Measurements from ENCODE around the gene PSPH. TPM values are rescaled to one million over a fixed set of nuclear protein-coding genes. Genes with fewer than 3 reads are reported as not detected.
"Not testable (repeated sequence)": the region's sequence is repeated elsewhere in the genome, so short reads cannot be mapped to it uniquely, and the experiment has no call there.

Gene PSPH
- total RNA-seq, 4 donors from 2014 or later = 19.3 to 26.7 (median 23.3) TPM

DNA sequence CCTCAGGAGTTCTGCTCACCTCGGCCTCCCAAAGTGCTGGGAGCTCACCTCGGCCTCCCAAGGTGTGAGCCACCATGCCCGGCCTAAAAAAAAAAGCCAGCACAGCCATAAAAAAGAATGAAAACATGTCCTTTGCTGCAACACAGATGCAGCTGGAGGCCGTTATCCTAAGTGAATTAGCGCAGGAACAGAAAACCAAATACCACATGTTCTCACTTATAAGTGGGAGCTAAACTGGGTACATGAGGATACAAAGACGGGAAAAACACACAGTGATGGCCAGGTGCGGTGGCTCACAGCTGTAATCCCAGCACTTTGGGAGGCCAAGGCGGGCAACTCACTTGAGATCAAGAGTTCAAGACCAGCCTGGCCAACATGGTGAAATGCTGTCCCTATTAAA lies 20.9 kb downstream of the PSPH start:
- TF ChIP-seq, protein P1, sequence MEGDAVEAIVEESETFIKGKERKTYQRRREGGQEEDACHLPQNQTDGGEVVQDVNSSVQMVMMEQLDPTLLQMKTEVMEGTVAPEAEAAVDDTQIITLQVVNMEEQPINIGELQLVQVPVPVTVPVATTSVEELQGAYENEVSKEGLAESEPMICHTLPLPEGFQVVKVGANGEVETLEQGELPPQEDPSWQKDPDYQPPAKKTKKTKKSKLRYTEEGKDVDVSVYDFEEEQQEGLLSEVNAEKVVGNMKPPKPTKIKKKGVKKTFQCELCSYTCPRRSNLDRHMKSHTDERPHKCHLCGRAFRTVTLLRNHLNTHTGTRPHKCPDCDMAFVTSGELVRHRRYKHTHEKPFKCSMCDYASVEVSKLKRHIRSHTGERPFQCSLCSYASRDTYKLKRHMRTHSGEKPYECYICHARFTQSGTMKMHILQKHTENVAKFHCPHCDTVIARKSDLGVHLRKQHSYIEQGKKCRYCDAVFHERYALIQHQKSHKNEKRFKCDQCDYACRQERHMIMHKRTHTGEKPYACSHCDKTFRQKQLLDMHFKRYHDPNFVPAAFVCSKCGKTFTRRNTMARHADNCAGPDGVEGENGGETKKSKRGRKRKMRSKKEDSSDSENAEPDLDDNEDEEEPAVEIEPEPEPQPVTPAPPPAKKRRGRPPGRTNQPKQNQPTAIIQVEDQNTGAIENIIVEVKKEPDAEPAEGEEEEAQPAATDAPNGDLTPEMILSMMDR (IDR thresholded peaks at IDR 0.05) = no peak
- TF ChIP-seq POLR2A (IDR thresholded peaks at IDR 0.05) = no peak
- 97 to 98% methylated on average over 8 of the region's 8 CpGs for WGBS, 2 donors
- Histone ChIP-seq H3K4me1 (no peaks in the 10 kb centered on the region), H3K4me3 (replicated peaks in 1 of 3) (no peak overlapping the region), H3K27ac (no peak overlapping the region), H3K27me3 (no peaks in the 10 kb centered on the region), H3K36me3 (no peaks in the 10 kb centered on the region), H3K9me3 (no peaks in the 10 kb centered on the region)
- no peak for DNase-seq
- intact Hi-C loops (cut with DNase I) = no loop called here

DNA sequence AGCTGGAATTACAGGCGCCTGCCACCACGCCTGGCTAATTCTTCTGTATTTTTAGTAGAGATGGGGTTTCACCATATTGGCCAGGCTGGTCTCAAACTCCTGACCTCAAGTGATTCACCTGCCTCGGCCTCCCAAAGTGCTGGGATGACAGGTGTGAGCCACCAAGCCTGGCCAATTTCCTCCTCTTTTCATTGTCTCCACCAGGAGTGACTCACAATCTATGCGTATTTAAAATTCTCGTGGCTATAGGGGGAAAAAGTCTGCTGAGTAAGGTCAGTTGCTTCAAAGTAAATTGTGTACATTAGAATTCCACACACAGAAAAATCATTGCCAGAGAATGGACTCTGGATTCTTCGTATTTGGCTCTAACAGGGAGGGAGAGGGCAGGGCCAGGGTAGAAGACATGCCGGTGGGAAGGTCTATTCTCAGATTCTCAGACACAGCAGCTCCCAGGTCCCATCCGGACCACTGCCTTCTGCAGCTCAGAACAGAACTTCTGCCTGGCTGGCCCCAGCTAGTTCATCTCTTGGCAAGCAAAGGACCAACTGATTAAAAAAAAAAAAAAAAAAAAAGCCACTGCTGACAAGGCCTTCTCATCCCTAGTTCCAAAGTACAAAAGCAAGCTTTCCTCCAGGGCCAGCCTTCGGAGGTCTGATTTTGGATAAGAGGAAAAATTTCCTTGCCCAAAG lies 22.2 kb downstream of the PSPH start:
- no peaks in the 10 kb centered on the region for H3K27me3 ChIP-seq
- H3K4me3 ChIP-seq (replicated peaks in 1 of 3) = no peak overlapping the region
- H3K4me1 ChIP-seq = no peaks in the 10 kb centered on the region
- H3K27ac ChIP-seq = no peak overlapping the region
- WGBS, 2 donors = 96 to 97% methylated on average over 9 of the region's 9 CpGs
- TF ChIP-seq, protein P1 (IDR thresholded peaks at IDR 0.05) = no peak
- TF ChIP-seq POLR2A (IDR thresholded peaks at IDR 0.05) = no peak
- intact Hi-C loops (cut with DNase I) = no loop called here
- no peak for DNase-seq
- no peaks in the 10 kb centered on the region for H3K9me3 ChIP-seq
- H3K36me3 ChIP-seq = no peaks in the 10 kb centered on the region

DNA sequence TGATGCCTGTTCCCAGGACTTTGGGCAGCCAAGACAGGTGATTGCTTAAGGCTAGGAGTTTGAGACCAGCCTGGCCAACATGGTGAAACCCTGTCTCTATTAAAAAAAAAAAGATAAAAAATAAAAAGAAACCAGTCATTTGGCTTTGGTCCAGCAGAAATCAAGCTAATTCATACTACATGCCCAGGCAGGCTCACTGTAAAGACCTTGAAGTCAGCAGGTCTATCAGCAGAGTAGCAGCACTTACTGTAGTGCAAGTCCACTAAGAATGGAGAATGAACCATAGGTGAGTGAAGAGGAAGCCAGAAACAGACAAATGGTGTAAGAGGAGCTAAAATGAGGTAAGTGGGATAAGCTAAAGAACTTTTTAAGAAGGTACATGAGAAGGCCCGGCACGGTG lies 24.7 kb downstream of the PSPH start:
- TF ChIP-seq, protein P1 (IDR thresholded peaks at IDR 0.05) = no peak
- no peak for TF ChIP-seq POLR2A (IDR thresholded peaks at IDR 0.05)
- no peaks in the 10 kb centered on the region for H3K27me3 ChIP-seq
- no peak overlapping the region for H3K4me3 ChIP-seq (replicated peaks in 1 of 3)
- H3K9me3 ChIP-seq = no peaks in the 10 kb centered on the region
- no peak overlapping the region for H3K27ac ChIP-seq
- no peaks in the 10 kb centered on the region for H3K4me1 ChIP-seq
- DNase-seq = no peak
- no peaks in the 10 kb centered on the region for H3K36me3 ChIP-seq
- intact Hi-C loops (cut with DNase I) = no loop called here
- WGBS, 2 donors = 95 to 98% methylated on average over 2 of the region's 2 CpGs

DNA sequence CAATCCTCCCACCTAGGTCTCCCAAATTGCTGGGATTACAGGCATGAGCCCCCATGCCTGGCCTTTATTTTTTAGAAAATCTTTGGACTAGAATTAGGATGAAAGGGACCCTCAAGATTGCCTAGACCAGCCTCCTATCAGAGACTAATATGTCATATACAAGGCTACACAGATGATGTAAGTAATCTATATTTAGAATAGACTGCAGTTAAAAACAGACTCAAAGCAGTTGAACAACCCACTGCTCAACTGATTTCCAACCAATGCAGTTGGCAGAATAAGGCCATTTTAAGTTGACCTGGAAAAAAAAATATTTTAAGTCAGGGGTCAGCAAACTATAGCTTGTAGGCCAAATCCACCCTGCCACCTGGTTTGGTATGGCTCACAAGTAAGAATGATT lies 27.7 kb downstream of the PSPH start:
- TF ChIP-seq POLR2A (IDR thresholded peaks at IDR 0.05) = no peak
- TF ChIP-seq, protein P1 (IDR thresholded peaks at IDR 0.05) = no peak
- H3K4me1 ChIP-seq = no peaks in the 10 kb centered on the region
- H3K27me3 ChIP-seq = no peaks in the 10 kb centered on the region
- no peaks in the 10 kb centered on the region for H3K9me3 ChIP-seq
- intact Hi-C loops (cut with DNase I) = no loop called here
- DNase-seq = no peak
- H3K27ac ChIP-seq = no peak overlapping the region
- H3K4me3 ChIP-seq (replicated peaks in 1 of 3) = no peak overlapping the region
- peaks cover 0 to 6% of the 10 kb centered on the region in 2 donors for H3K36me3 ChIP-seq

DNA sequence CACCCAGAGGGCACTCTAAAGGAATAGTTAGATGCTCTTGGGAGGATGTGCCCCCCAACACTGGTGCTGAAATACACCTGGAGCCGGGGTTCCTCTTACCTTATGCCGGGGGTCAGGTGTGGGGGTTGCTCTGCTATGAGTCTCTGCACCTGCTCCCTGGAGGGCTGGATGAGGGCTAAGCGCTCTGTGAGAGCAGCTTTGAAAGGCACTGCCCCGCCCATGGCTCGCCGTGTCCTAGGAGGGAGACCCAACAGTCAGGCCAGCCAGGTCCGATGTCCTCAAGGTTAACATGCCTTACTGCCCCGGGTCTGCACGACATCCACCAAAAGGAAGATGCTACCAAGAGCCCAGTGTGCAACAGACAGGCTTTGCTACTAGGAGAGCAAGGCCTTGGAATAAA lies 31.7 kb downstream of the PSPH start:
- DNase-seq = no peak
- Histone ChIP-seq H3K27ac (no peak overlapping the region), H3K9me3 (no peaks in the 10 kb centered on the region), H3K36me3 (peaks cover 0 to 6% of the 10 kb centered on the region in 2 donors), H3K4me3 (replicated peaks in 1 of 3) (no peak overlapping the region), H3K4me1 (no peaks in the 10 kb centered on the region), H3K27me3 (no peaks in the 10 kb centered on the region)
- intact Hi-C loops (cut with DNase I) = no loop called here
- TF ChIP-seq, protein P1 (IDR thresholded peaks at IDR 0.05) = no peak
- TF ChIP-seq POLR2A (IDR thresholded peaks at IDR 0.05) = no peak
- 79 to 97% methylated on average over 7 to 9 of the region's 9 CpGs for WGBS, 2 donors

DNA sequence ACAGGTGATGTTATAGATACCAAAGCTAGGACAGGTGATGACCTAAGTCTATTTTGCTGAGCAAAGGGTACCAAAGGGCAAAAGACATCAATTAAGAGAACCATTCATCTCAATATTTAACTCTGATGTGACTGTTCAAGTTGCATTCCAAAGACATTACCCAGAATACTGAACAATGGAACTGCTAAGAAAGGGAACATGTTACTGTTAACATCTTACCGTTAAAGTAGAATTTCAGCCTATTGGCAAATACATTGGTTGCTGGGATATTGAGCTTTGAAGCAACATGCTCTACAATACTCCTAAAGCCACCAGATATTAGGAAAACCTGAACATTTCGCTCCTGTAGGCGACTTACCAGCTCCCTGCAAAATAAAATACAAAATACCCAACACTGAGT lies 34.2 kb downstream of the PSPH start:
- H3K36me3 ChIP-seq; intact Hi-C loops (cut with DNase I): not testable (repeated sequence)
- WGBS, 2 donors = 95 to 96% methylated on average over 3 of the region's 3 CpGs

More for the DNA sequence above, 34.2 kb downstream of the PSPH start:
- H3K27ac ChIP-seq; H3K4me3 ChIP-seq (replicated peaks in 1 of 3); H3K4me1 ChIP-seq; H3K27me3 ChIP-seq; H3K9me3 ChIP-seq; DNase-seq: not testable (repeated sequence)
